GM21360 (cell line): ENCODE results near the gene SLIT3.

Experiments
- ATAC-seq: cut with Tn5 transposase; IDR thresholded peaks from one replicate; pipeline ENCODE4 v1.9.1; 2021; ENCODE audit warnings: mild to moderate bottlenecking, moderate library complexity; ENCODE audit not compliant: unreplicated experiment

SLIT3 gene

GRCh38 chr5:168847511-168848073, 453.3 kb downstream of the SLIT3 start:
- ATAC-seq = no peak

GRCh38 chr5:168844922-168845296, 456.0 kb downstream of the SLIT3 start:
- ATAC-seq = no peak

GRCh38 chr5:168844016-168844921, 456.7 kb downstream of the SLIT3 start:
- ATAC-seq = no peak

- ATAC-seq = no peak
Measured at GRCh38 chr5:168843277-168844015, 457.5 kb downstream of the SLIT3 start.

- ATAC-seq = no peak
Measured at GRCh38 chr5:168842571-168843205, 458.3 kb downstream of the SLIT3 start.

GRCh38 chr5:168837852-168838251, 463.1 kb downstream of the SLIT3 start:
- ATAC-seq = no peak

- ATAC-seq = no peak
Measured at GRCh38 chr5:168836603-168837231, 464.2 kb downstream of the SLIT3 start.

GRCh38 chr5:168833936-168834335, 467.0 kb downstream of the SLIT3 start:
- no peak for ATAC-seq

GRCh38 chr5:168833383-168833782, 467.6 kb downstream of the SLIT3 start:
- no peak for ATAC-seq

- no peak for ATAC-seq
Measured at GRCh38 chr5:168832308-168832707, 468.6 kb downstream of the SLIT3 start.

- no peak for ATAC-seq
Measured at GRCh38 chr5:168831383-168831782, 469.6 kb downstream of the SLIT3 start.

- no peak for ATAC-seq
Measured at GRCh38 chr5:168830833-168831232, 470.1 kb downstream of the SLIT3 start.

GRCh38 chr5:168829922-168830417, 471.0 kb downstream of the SLIT3 start:
- no peak for ATAC-seq

- no peak for ATAC-seq
Measured at GRCh38 chr5:168829044-168829443, 471.9 kb downstream of the SLIT3 start.

- ATAC-seq = no peak
Measured at GRCh38 chr5:168827636-168828035, 473.3 kb downstream of the SLIT3 start.

GRCh38 chr5:168826246-168826725, 474.7 kb downstream of the SLIT3 start:
- no peak for ATAC-seq

- no peak for ATAC-seq
Measured at GRCh38 chr5:168822745-168823281, 478.1 kb downstream of the SLIT3 start.

GRCh38 chr5:168822248-168822744, 478.6 kb downstream of the SLIT3 start:
- no peak for ATAC-seq

- ATAC-seq = no peak
Measured at GRCh38 chr5:168820874-168821273, 480.1 kb downstream of the SLIT3 start.
